Peyer's patch (tissue), 4 donors: ENCODE results near the gene ATP5ME.

Experiments
- CTCF ChIP-seq, 6 experiments: fragments of 450-650 bp in 4 of 6; fragments of 200-600 bp in 2 of 6; sonication (generic) in 1 of 6; IDR thresholded peaks; one replicate each; pipeline ENCODE4 v1.5.1; 2017 to 2019; ENCODE audit warnings: antibody characterized with exemption in 6 of 6, mild to moderate bottlenecking in 3 of 6, moderate library complexity in 1 of 6
- POLR2A ChIP-seq, 2 donors: fragments of 450-650 bp; IDR thresholded peaks; one replicate each; pipeline ENCODE4 v1.5.1; 2017; ENCODE audit warnings: antibody characterized with exemption in 2 of 2, mild to moderate bottlenecking in 2 of 2, moderate library complexity in 2 of 2

- no peak for TF ChIP-seq CTCF (IDR thresholded peaks at IDR 0.05)
- TF ChIP-seq POLR2A (IDR thresholded peaks at IDR 0.05): no peak
Measured at GRCh38 chr4:651884-652642, 22.0 kb downstream of the ATP5ME start.
